ENCODE measurements around the gene C18orf32.
"Not testable (repeated sequence)": the region's sequence is repeated elsewhere in the genome, so short reads cannot be mapped to it uniquely, and the experiment has no call there.

C18orf32 gene

DNA sequence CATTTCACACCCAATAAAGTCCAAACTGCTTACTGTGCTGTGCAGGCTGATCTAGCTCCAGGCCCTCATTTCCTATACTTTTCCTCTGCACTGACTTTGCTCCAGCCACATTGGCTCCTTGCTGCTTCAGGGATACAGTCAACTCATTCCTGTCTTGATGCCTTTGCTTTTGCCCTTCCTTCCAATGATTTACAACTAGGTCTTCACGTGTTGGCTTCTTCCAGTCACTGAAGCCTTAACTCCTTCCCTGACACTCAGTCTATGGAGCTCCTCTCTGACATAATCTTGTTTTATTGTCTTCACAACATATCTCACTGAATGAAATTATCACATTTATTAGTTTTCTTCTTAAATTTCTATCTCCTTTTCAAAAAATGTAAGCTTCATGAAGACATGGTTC lies 16.9 kb upstream of the C18orf32 start:
- no peak for DNase-seq (ENCODE audit: low read depth in 2 of 2, low spot score in 1 of 2)

DNA sequence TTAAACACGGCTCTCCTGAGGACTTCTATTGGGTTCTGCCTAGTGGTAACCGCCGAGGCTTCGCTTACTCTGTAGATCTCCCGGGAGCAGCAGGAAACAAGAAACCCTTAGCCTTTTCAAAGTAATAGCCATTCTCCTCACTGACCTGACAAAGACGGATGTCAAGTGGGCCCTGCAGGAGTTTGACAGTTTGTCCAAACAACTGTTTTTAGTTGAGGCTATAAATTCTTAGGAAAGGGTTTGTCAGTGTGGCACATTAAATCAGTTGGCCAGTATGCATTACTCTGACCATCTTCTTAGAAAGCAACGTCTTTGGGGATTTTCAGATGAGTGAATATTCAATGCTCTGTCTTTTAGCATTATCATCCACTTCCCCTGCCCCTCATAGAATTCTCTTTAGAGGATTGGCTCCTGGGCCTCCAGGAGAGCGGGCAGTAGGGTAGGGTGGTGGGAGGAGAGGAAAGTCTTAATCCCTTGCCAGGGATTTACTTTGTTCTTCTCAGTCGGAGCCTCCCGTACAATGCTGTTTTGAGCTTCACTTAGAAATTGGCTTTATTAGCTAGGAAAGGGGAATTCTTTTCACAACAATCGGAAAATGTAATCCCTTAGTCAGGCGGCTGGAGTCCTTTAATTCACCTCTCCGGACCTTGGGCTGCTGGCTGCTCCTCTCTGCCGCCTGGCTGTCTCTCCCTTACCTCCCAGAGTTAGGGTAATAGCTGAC lies 13.3 kb upstream of the C18orf32 start:
- no peak for DNase-seq (ENCODE audit: low read depth in 2 of 2, low spot score in 1 of 2)

GRCh38 chr18:49499046-49499637 lies 12.1 kb upstream of the C18orf32 start:
- no peak for DNase-seq (ENCODE audit: low read depth in 2 of 2, low spot score in 1 of 2)

GRCh38 chr18:49495480-49495879 lies 8.4 kb upstream of the C18orf32 start:
- DNase-seq (ENCODE audit: low read depth in 2 of 2, low spot score in 1 of 2), result no peak

DNA sequence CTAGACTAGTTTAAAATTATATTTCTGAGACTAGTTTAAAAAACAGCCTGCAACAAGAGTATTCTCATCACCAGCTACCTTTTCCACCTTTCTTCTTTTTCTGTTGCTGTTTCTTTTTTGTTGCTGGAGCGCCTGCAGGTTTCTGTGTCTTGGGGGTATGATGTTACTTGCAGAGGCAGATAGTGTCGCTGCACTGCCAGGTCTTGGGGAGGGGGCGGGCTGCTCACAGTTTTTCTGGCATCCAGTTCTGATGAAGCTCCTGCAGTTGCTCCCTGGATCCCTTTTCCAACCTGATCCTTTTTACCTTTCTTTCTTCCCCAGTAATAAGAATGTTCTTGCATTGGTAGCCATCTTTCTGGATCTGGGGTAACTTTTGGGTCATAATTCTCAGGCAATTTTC lies 8.0 kb upstream of the C18orf32 start:
- DNase-seq (ENCODE audit: low read depth in 2 of 2, low spot score in 1 of 2), result no peak

DNA sequence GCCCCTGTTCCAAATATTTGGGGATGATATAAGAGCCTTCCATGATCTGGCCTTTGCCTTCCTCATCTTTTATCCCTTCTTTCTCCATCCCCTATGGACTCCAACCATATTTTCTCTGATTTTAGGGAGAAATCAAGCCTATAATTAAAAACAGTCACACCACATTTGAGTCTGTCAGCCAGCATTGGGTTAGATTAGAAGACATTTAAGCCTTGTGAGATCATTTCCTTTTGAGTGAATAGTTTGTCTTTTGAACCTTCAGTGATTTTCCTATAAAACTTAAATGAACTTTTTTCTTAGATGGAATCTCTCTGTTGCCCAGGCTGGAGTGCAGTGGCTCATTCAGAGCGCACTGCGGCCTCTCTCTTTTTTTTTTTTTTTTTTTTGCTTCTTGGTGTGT lies 7.6 kb upstream of the C18orf32 start:
- no peak for DNase-seq (ENCODE audit: low read depth in 2 of 2, low spot score in 1 of 2)

DNA sequence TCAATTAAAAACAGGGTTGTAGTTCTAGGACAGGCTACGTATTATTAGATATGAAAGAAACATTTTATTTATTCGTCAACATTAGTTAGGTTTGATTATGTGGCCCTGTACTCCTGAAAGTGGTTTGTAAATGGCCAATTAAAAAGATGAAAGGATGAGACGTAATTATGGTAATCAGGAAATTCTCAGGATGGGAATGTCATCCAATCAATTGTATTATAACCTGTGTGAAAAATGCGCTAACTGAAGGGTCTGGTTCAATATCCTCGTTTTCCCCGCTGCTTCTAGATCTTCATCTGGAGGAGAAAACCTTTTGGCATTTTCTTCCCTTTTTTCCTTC lies 5.6 kb upstream of the C18orf32 start:
- DNase-seq (ENCODE audit: low read depth in 2 of 2, low spot score in 1 of 2), result no peak

GRCh38 chr18:49491857-49492693 lies 5.0 kb upstream of the C18orf32 start, which contains the start of gene RPL17:
Gene RPL17, minus strand, starts transcription at chr18:49492465.
- DNase-seq (ENCODE audit: low read depth in 2 of 2, low spot score in 1 of 2), result peak; percentile 53 to 65

DNA sequence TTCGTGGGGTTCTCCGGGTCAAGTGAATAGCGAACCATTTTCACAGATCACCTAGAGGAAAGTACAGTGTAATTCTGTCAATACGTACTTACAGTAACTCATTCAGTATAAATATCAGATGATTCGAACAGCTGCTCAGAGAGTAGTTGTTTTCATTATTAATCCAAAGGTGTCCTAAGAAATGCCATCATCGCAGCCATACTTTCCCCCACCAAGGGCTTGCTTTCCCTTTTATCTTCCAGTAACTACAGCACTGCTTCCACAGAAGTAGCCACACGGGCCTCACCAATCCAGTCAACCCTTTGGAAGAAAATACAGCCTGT lies 4.5 kb upstream of the C18orf32 start:
- DNase-seq (ENCODE audit: low read depth in 2 of 2, low spot score in 1 of 2), result no peak

GRCh38 chr18:49490246-49490762 lies 3.3 kb upstream of the C18orf32 start:
- no peak for DNase-seq (ENCODE audit: low read depth in 2 of 2, low spot score in 1 of 2)

DNA sequence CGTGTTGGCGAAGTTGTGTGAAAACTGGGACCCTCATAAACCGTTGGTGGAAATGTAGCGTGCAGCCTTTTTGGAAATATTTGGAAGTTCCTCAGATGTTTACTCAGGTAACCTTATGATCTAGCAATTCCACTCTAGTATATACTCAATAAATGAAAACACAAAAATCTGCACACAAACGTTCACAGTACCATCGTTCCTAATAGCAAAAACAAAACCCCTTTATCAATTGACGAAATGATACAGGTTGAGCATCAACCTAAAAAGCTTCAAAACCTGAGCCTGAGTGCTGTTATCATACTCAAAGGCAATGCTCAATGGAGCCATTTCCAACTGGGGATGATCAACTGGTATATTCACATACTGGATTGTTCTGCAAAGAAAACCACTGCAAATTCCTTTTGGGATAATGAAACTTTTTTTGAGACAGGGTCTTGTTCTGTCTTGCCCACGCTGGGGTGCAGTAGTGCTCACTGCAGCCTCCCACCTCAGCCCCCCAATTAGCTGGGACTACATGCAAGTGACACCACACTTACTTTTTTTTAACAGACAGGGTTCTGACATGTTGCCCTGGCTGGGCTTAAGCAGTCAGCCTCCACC lies 777 bp upstream of the C18orf32 start:
- DNase-seq (ENCODE audit: low read depth in 2 of 2, low spot score in 1 of 2), result no peak

DNA sequence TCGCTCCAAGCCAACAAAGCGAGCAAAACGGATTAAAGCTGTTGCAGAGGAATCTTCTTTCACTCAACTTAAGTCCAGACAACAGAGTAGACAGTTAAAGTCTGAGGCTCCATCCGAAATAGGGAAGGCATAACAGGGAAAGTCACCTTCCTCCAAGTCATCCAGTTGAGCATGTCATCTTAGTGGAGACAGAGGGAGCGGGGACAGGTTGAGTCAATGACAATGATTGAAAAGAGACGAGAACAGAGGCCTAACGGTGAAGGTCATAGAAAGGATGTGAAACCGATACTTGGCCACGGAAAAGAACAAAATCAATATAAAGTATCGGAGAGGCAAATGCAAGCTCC lies 455 bp downstream of the C18orf32 start:
- DNase-seq (ENCODE audit: low read depth in 2 of 2, low spot score in 1 of 2), result no peak

DNA sequence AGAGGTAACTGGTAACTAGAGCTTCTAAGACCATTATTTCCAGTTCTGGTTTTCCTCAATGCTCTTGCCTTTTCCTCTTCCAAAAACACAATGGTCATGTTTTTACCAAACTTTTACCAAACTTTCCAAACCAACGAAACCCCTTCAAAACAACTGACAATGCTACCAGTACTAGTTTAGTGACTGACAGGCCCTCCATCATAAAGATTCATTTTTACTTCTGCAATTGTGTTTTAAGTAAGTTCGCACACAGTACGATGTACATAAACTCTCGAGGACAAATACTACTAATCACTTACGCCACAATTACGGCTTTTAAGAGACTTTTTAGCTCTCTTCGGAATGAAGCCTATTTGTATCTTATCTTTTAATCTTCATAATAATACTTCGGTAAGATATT lies 900 bp downstream of the C18orf32 start:
- no peak for DNase-seq (ENCODE audit: low read depth in 2 of 2, low spot score in 1 of 2)

- DNase-seq (ENCODE audit: low read depth in 2 of 2, low spot score in 1 of 2), result no peak
Measured at GRCh38 chr18:49483198-49483597, 3.8 kb downstream of the C18orf32 start.

DNA sequence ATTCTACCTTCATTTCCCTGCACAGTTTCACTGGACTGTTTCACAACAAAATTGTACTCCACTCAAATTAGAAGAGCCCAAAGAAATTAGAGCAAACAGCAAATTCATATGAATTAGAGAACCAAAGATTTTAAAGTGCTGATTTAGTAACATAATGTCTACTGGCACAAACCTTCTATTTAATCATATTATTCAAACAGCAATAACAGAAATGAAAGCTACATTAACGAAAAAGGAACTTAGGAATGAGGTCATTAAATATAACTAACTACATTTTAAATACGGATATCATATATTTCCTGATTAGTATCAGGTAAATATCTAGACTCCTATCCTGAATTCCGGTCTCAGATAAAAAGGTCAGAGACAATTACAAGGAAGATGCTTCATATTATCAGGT lies 5.1 kb downstream of the C18orf32 start:
- DNase-seq (ENCODE audit: low read depth in 2 of 2, low spot score in 1 of 2), result no peak

GRCh38 chr18:49481317-49481716 lies 5.7 kb downstream of the C18orf32 start:
- no peak for DNase-seq (ENCODE audit: low read depth in 2 of 2, low spot score in 1 of 2)

GRCh38 chr18:49479381-49480137 lies 7.5 kb downstream of the C18orf32 start:
- no peak for DNase-seq (ENCODE audit: low read depth in 2 of 2, low spot score in 1 of 2)

DNA sequence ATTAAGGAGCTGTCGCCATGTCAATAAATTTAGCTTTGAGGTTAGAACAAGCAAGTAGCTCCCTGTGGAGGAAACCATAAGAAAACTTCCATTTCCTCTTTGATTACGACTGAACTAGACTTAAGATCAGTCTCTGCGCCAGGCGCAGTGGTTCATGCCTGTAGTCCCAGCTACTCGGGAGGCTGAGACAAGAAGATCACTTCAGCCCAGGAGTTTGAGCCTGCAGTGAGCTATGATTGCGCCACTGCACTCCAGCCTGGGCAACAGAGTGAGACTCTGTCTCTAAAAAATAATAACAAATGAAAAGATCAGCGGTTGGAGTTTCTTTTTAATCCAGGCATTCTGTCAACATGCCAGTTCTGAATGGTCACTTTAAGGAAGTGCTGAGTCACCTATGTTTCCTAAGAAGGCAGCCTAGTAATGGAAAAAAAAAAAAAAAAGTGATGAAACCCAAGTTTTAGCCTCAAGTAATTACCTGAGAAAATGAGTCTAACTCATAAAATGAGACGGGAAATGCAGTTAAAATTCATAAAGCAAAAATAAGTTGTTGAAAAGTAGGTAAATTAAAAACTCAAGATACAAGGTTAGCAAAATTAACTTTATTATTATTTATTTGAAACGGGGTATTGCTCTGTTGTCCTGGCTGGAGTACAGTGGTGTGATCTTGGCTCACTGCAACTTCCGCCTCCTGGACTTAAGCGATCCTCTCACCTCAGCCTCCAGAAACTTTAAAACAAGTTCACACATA lies 10.2 kb downstream of the C18orf32 start:
- no peak for DNase-seq (ENCODE audit: low read depth in 2 of 2, low spot score in 1 of 2)

- DNase-seq (ENCODE audit: low read depth in 2 of 2, low spot score in 1 of 2), result not testable (repeated sequence)
Measured at GRCh38 chr18:49474935-49475334, 12.1 kb downstream of the C18orf32 start.

GRCh38 chr18:49473721-49474120 lies 13.3 kb downstream of the C18orf32 start:
- DNase-seq (ENCODE audit: low read depth in 2 of 2, low spot score in 1 of 2), result no peak
